NCI-H146 treated with DMSO at 0.1 percent for 48 hours (cell line): ENCODE measurements around the gene PRSS36.
"Not testable (repeated sequence)": the region's sequence is repeated elsewhere in the genome, so short reads cannot be mapped to it uniquely, and the experiment has no call there.

Experiments used
- DNase-seq: peaks from one replicate; lab custom pipeline; 2025; ENCODE audit not compliant: unreplicated experiment; lab: John Stamatoyannopoulos, UW

PRSS36 gene

DNA sequence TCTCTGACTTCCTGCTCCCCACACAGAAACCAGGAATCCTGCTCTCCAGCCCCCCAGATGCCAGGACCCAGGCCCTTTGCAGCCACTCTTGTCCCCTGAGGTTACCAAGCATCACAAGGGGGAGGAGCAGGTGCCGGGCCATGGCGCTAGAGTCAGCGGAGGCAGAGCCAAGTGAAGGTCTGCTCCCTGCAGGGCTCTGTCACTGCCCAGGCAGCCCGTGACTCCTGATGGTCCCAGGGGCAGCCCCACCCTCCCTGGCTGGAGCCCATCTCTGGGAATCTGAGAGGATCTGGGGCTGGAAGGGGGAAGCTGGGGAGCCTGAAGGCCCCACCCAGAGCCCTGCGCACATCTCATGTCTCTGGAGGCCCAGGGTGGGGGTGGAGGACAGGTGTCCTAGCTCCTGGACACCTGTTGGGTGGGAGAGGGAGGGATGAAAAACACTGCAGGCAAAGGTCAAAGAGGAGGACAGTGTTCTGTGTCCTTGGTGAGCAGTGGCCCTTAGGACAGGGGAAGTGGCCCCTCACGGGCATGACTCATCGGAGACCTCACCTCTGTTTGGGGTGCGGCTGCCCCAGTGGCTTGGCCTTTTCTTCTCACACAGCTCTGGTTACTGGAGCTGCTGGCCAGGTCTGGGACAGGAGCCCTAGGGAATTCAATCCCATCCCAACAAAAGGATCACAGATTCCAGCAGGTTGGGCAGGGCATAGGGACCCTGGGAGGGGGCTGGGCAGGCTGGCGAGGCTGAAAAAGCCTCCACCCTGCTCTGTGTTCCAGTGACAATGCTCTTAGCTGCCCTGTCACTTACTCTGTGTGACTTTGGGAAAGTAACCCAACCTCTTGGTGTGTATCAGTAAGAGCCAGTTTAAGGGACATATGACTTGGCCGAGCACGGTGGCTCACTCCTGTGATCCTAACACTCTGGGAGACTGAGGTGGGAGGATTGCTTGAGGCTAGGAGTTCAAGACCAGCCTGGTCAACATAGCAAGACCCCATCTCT is at the start of gene PRSS36:
Gene PRSS36, minus strand, starts transcription at position 173 of the 997 bp plus-strand sequence. Its CDS starts 31 bp downstream, at position 142.
- DNase-seq: peak; percentile 25

DNA sequence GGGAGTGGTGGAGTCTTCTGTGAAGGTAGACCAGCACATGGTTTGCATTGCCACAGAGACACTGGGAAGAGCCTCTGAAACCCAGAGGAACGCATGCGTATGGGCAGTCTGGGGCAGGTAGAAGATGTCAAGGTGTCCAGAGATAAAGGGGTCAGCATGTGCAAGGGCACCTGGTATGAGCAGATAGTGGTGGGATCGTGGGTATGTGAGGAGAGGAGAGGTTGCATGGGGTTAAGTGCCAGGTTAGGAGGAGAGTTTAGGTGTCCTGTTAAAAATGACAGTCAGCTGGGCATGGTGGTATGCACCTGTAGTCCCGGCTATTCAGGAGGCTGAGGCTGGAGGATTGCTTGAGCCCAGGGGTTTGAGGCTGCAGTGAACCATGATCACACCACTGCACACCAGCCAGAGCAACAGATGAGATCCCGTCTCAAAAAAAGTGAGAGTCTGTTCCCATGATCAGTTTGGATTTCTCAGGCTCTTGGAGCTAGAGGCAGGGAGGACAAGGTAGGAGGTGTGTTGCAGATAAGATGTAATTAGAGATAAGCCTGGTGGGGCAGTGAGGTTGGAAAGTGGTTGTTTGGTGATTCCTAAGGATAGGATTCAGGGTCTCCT is 49.7 kb upstream of the PRSS36 start:
- DNase-seq: no peak

DNA sequence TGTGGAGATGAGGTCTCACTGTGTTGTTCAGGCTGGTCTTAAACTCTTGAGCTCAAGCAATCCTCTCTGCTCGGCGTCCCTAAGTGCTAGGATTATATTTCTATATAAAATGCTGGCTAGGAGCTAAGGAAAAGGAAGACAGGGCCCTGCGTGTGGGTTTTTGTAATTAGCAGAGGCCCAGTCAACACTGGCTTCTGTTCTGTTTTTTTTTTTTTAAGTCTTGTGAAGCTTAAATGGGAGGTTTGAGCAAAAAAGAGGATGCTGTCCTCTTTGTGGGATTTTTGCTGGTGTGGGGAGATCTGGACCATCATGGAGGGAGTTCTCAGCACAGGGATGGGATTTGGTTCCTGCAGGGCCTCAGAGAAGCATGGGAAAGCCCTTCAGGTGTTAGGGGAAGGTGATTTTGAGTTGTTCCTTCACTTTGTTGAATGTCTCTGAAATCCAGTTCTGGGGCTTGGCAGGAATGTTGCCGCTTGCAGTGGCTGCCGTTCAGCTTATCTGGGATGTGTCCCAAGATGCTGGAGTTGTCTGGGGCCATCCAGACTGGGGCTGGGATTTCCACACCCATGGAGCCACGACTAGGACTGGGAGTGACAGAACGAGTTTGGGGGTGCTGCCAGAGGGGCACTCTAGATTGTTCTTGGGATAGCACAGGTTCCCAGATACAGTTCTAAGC is 48.5 kb upstream of the PRSS36 start:
- DNase-seq: no peak

DNA sequence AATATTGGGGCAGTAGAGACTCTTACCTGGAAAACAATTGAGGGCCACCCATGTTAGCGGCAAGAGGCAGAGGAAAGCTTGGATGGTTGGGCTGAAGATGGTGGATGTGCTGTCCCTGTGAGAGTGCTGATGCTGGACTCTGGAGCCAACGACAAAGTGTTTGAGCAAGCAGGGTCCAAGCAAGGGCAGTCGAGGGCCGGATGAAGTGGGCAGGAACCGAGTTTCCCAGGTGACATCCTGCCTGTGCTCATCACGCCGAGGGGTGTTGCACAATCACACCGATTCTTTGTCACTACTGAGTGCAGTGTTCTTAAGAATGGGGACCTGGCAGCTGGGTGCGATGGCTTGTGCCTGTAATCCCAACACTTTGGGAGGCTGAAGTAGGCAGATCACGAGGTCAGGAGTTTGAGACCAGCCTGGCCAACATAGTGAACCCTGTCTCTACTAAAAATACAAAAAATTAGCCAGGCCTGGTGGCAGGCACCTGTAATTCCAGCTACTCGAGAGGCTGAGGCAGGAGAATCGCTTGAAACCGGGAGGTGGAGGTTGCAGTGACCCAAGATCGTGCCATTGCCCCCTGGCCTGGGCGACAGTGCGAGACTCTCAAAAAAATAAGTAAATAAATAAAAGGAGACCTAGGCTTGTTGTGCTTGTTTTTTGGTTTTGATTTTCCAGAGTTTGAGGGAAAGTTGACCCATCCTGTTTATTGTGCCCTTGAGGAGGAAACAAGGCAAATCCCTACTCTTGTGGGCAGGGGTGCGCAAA is 46.6 kb upstream of the PRSS36 start:
- DNase-seq: no peak

DNA sequence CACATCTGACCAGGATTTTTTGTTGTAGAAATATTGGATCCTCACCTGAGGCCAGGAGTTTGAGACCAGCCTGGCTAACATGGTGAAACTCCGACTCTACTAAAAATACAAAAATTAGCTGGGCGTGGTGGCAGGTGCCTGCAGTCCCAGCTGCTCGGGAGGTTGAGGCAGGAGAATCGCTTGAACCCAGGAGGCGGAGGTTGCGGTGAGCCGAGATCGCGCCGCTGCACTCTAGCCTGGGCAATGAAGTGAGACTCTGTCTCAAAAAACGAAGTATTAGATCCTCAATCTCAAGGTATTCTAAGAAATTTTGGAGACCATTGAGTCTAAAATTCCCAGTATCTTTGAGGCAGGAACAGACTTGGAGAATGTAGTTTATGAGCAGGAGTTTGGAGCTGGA is 46.0 kb upstream of the PRSS36 start:
- DNase-seq: not testable (repeated sequence)

DNA sequence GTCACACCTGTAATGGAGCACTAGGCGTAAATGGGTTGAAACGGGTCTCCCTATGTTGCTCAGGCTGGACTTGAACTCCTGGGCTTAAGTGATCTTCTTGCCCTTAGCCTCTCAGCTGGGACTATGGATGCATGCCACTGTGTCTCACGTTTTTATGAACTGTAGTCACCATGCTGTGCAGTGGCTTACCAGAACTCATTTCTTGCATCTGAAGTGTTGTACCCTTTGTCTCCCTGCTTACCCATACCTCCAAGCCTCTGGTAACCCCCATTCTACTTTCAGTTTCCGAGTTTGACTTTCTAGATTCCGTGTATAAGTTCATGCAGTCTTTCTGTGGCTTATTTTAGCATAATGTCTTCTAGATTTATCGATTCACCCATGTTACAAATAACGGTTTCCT is 45.0 kb upstream of the PRSS36 start:
- DNase-seq: no peak

DNA sequence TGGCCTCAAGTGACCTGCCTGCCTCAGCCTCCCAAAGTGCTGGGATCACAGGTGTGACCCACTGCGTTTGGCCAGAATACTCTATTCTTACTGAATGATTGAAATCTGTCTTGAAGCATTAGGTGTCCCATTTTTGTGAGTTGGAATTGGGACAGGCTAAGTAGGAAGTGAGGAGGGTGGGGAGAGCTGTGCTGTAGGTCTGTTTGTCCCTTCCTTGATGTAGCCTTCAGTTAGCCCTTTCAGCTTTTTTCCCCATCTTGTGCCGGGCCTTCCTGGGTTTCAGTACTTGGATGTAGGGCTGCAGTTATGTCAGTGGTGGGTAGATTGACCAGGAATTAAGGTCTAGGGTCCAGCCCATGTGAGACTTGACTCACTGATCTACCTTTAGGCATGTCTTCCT is 44.0 kb upstream of the PRSS36 start:
- DNase-seq: no peak

DNA sequence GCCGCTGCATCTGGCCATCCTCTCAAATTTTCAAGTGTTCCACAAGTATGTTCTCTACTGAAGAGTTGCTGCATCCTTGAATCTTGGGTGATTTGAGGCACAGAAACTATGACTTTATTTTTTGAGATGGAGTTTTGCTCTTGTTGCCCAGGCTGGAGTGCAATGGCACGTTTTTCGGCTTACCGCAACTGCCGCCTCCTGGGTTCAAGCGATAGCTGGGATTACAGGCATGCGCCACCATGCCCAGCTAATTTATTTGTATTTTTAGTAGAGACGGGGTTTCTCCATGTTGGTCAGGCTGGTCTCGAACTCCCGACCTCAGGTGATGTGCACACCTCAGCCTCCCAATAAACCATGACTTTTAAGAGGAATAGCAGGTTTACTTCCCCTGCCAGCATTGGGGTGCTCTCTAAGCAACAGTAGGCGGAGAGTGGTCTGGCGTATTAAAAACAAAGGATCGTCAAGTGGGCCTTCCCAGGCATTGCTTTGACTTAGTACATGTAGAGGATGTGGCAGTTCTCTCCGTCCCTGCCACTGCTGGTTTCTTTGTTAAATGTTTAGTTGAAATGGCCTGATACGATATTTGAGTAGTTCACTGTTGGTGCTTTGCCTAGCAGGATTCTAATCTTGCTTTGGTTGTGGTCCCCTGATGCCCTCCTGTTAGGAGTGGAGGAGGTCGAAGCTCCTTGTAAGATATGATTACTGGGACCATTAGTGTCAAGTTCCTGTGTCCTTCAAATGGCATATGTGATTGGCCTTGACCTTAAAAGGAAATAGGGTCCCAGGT is 43.2 kb upstream of the PRSS36 start:
- no peak for DNase-seq

DNA sequence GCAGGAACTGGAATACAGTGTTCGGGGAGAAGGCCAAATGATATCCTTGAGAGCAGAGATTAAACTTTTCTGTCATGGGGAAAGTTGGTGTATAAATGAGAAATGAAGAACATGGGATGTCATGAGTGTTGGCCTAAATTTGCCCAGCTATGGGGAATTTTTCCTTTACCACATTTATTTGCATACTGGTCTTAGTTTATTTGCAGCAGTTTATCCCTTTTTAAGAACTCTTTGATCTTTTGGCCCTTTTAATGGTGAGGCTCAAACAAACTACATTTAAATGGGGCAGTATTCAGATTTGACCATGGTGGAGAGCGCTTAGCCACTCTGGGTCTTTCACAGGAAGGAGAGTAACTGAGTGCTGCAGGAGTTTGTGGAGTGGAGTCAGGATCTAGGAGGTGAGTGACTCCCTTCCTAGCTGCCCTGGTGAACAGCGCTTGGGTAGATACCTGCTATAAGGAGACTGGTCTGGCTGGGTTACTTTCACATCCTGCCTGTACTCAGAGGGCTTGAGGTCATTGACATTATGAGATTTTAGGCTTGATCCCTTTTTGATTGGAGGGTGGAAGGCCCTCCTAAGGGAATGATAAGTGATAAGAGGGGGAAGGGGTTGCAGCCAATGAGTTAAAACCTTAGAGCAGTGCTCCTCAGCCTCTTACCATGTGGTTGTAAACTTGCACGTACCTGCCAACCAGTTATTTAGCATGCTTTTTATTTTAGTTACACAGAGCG is 42.0 kb upstream of the PRSS36 start:
- no peak for DNase-seq

DNA sequence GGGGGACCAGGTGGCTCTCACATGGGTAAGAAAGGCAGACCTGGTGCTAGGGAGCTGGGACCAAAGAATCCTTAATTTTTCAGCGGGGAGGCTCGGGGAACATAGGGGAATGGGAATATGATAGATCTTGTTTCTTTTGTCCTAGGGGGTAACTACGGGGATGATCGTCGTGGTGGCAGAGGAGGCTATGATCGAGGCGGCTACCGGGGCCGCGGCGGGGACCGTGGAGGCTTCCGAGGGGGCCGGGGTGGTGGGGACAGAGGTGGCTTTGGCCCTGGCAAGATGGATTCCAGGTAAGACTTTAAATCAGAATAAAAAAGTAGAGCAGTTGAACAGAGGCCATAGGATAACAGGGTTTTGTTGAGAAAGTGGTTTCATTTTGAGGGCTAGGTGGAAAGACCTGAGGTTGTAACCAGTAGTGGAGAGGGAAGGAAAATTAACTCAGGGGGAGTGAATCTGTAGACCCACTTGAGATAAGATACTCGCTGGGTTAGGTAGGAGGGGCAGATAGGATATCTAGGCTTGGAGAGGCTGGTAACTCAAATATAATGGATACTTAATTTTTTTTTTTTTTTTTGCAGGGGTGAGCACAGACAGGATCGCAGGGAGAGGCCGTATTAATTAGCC is 41.1 kb upstream of the PRSS36 start:
- no peak for DNase-seq

DNA sequence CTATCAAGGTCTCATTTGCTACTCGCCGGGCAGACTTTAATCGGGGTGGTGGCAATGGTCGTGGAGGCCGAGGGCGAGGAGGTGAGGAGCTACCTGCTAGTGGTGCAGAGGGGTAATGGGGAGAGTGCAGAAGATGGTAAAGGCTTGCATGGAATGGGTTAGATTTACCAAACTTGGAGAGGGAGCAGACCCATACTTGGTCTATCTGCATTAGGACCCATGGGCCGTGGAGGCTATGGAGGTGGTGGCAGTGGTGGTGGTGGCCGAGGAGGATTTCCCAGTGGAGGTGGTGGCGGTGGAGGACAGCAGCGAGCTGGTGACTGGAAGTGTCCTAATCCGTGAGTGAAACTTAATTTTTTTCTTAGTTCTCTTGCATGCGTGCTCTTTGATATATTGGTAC is 40.2 kb upstream of the PRSS36 start:
- DNase-seq: no peak

DNA sequence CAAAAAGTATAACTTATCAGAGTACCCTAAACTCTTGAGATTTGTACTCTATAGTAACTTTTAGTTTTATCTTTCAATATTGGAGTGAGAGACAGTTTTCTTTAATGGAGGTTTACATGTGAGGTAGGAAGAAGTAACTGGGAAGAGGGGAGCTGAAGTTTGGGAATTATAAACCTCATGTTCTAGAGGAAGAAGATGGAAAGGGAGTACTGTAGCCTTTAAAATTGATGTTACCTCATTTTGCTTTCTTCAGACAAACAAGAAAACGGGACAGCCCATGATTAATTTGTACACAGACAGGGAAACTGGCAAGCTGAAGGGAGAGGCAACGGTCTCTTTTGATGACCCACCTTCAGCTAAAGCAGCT is 39.5 kb upstream of the PRSS36 start:
- DNase-seq: no peak

DNA sequence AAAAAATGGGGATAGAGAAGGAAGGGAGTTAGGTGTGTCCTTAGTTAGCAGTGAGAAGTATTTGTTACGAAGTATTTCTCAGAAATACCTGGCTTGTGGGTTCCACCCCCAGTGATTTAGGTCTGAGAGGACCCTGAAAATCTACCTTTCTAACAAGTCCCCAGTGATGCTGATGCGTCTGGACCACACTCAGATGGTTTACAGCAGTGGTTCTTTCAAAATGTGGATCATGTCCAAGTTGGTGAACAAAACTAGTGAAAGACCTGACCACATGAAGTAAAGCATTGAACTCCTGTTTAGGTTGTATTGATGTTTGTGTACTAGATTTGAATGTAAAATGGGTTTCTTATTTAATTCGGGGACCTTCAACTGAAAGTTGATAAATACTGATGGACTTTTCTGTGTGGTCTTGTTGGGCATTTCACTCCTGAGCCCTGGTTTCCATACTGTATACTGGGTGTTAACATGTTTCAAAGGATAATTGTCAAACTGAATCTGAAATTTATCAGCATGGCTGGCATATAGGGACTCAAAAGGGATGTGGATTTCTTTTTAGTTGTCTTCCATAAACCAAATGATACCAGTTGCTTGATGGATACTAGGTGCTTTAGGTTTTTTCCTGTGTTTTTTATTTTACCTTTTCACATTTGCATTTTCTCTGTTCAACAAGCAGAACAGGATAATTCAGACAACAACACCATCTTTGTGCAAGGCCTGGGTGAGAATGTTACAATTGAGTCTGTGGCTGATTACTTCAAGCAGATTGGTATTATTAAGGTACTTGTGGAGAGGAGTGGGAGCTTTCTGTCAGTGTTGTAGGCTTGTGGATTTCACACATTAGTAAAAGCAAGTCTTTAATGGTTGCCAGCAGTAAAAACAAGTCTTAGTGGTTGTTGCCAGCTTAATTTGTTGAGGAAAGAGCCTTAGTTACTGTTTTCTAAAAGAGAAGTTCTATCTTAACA is 38.9 kb upstream of the PRSS36 start:
- no peak for DNase-seq

DNA sequence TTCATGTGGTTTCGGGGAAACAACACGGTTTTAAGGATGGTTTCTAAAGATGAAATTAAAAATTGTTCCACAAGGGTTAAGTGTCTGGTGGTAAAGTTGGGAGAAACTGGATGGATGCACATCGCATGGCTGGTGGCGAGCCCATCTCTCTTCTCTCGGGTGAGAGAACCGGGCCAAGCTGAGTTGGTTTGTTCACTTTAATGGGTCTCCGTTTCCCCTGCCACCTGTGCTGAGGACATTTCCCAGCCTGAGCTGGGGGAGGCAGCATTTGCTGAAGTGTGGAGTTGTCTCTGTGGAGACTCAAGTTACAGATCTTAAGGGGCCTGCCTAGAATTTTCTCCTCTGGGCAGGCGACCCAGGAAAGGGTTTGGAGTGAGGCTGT is 37.9 kb upstream of the PRSS36 start:
- DNase-seq: no peak

DNA sequence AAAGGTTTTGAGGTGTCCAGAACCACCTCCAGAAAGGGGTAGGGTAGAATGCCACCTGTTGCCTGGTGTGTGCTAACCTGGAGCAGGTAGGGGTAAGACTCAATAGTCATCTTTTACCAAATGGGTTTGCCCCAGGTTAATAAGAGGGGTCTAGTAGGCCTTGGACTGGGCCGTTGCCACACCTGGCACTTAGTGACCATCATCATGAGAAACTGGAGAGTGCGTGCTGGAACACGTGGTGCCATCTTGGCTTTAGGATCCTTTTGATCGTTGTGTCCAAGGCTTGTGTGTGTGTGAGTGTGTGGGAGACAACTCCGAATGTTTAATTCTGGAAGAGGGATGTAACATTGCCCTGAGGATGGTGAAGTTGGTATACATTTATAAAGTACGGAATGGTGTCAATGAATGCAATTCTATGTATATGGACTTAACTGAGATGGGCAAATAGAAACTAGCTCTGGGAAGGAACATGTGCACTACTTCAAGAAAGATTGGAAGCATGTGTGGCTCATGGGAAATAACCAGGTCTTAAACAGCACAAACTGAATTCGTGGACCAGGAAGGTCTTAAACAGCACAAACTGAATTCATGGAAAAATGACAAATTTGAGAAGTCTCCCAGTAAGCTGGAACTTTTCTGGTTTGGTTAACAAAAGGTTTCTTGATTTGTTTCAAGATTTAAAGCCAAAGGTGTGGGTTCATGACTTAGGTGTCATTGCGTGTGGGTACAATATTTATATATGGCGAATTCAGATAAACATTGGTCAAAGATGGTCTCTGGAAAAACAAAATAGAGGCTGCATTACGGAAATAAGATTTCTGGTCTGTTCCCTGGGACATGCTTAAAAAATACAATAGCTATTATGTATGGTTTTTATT is 37.3 kb upstream of the PRSS36 start:
- DNase-seq: no peak

DNA sequence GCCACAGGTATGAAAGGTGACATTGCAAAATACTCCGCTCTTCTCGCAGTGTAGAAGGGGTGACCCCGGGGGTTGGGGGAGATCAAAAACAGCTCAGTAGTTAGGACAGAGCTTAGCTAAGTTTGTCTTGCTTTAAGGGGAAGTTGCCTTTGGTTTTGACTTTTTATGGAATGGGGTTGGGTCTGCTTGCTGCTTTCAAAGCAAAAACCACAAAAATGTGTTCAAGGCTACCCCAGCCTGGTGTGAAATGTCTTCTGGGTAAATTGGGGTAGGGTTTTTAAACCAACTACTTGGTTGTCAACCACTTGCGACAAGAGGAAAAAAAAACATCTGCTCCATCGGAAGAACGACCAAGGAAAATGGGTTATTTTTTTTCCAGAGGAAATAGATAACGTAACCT is 36.3 kb upstream of the PRSS36 start:
- no peak for DNase-seq

DNA sequence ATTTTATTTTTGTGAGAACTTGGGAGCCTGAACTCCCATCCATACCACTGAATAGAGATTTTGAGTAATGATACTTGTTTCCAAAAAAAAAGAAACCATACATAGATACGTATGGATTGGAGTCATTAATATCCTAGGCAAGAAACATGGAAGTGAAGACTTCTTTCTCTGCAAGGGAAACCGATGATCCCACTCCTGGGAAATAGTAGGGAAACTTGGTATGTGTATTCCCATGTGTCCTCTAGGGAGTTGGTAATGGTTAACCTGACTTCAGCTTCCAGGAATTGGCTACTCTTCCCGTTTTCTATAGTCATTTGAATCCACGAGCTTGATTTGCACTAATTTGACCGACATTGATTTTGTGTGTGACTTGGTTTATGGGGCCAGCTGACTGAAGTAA is 35.5 kb upstream of the PRSS36 start:
- no peak for DNase-seq
